Stomach (tissue), 4 donors: ENCODE results near the gene MTG1.

Source experiments
- CTCF ChIP-seq, 7 experiments: fragments of 450-650 bp in 4 of 7; fragments of 200-600 bp in 3 of 7; sonication (generic) in 3 of 7; IDR thresholded peaks; one replicate each; pipeline ENCODE4 v1.5.1; 2016 to 2019; ENCODE audit warnings: antibody characterized with exemption in 7 of 7, control low read depth in 2 of 7, mild to moderate bottlenecking in 1 of 7
- EP300 ChIP-seq: sonication (generic); formaldehyde crosslinking; IDR thresholded peaks from one replicate; pipeline ENCODE4 v1.6.1; 2017; ENCODE audit warnings: antibody characterized with exemption
- POLR2A ChIP-seq, 4 donors: fragments of 450-650 bp; IDR thresholded peaks; one replicate each; pipeline ENCODE4 v1.6.1; 2016; ENCODE audit warnings: antibody characterized with exemption in 4 of 4, control low read depth in 2 of 4, mild to moderate bottlenecking in 1 of 4, moderate library complexity in 1 of 4
- POLR2AphosphoS5 ChIP-seq, 3 donors: sonication (generic); formaldehyde crosslinking; IDR thresholded peaks; one replicate each; pipeline ENCODE4 v1.6.1; 2016; ENCODE audit warnings: antibody characterized with exemption in 3 of 3

GRCh38 chr10:133377818-133378250, 16.1 kb upstream of the MTG1 start:
- TF ChIP-seq CTCF (IDR thresholded peaks at IDR 0.05) (no peak), EP300 (no peak), POLR2A (IDR thresholded peaks at IDR 0.05) (no peak), POLR2AphosphoS5 (IDR thresholded peaks at IDR 0.05) (no peak)
